Measurements from ENCODE around the gene SNORC. TPM values are rescaled to one million over a fixed set of nuclear protein-coding genes. Genes with fewer than 3 reads are reported as not detected.
"Not testable (repeated sequence)": the region's sequence is repeated elsewhere in the genome, so short reads cannot be mapped to it uniquely, and the experiment has no call there.

The SNORC gene
- polyA plus RNA-seq, 1 donor from 2014 or later = 0.68 TPM

DNA sequence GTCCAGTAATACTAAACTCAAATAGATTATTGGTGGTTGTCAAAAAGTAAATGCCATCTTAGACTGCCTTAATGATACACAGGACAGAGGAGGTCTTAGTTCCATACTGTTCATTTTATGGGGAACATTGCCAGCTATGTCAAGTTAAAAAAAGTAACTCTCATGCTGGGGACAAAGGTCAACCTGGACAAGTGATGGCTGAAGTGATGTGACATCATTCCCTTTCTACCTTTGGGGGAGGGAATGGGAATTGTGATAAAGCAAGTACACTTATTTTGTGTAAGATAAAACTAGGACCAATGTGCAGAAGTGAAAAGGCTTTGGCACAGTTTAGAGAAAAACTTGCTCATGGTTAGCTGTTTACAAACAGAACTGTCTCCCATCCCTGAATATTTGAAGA, 24.0 kb upstream of the SNORC start:
- Histone ChIP-seq H3F3A (ENCODE audit: insufficient read depth, low read length, poor library complexity, severe bottlenecking) (no peaks in the 10 kb centered on the region), H3K4me2 (ENCODE audit: low read length) (no peak overlapping the region), H3K9me2 (ENCODE audit: insufficient read depth, low read length) (no peaks in the 10 kb centered on the region), H3K4me3 (ENCODE audit: low read length) (no peak overlapping the region), H3K36me3 (ENCODE audit: insufficient read depth, low read length) (peaks cover 11% of the 10 kb centered on the region), H3K9me3 (ENCODE audit: low read length) (no peaks in the 10 kb centered on the region), H2AFZ (ENCODE audit: low read depth, low read length) (no peak overlapping the region), H3K9ac (ENCODE audit: low read length) (no peak overlapping the region), H4K20me1 (ENCODE audit: insufficient read depth) (no peaks in the 10 kb centered on the region), H3K79me2 (replicated peaks; ENCODE audit: insufficient read depth, low read length) (no peaks in the 10 kb centered on the region), H3K27ac (ENCODE audit: low read length) (no peak overlapping the region), H3K27me3 (ENCODE audit: insufficient read depth, low read depth, low read length) (no peaks in the 10 kb centered on the region)
- TF ChIP-seq POLR2AphosphoS5 (IDR thresholded peaks at IDR 0.05) = no peak
- TF ChIP-seq TAF1 (IDR thresholded peaks at IDR 0.05; ENCODE audit: low read depth) = no peak
- TF ChIP-seq, protein P1, sequence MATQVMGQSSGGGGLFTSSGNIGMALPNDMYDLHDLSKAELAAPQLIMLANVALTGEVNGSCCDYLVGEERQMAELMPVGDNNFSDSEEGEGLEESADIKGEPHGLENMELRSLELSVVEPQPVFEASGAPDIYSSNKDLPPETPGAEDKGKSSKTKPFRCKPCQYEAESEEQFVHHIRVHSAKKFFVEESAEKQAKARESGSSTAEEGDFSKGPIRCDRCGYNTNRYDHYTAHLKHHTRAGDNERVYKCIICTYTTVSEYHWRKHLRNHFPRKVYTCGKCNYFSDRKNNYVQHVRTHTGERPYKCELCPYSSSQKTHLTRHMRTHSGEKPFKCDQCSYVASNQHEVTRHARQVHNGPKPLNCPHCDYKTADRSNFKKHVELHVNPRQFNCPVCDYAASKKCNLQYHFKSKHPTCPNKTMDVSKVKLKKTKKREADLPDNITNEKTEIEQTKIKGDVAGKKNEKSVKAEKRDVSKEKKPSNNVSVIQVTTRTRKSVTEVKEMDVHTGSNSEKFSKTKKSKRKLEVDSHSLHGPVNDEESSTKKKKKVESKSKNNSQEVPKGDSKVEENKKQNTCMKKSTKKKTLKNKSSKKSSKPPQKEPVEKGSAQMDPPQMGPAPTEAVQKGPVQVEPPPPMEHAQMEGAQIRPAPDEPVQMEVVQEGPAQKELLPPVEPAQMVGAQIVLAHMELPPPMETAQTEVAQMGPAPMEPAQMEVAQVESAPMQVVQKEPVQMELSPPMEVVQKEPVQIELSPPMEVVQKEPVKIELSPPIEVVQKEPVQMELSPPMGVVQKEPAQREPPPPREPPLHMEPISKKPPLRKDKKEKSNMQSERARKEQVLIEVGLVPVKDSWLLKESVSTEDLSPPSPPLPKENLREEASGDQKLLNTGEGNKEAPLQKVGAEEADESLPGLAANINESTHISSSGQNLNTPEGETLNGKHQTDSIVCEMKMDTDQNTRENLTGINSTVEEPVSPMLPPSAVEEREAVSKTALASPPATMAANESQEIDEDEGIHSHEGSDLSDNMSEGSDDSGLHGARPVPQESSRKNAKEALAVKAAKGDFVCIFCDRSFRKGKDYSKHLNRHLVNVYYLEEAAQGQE (IDR thresholded peaks at IDR 0.05; ENCODE audit: borderline replicate concordance) = no peak
- TF ChIP-seq, protein P2, sequence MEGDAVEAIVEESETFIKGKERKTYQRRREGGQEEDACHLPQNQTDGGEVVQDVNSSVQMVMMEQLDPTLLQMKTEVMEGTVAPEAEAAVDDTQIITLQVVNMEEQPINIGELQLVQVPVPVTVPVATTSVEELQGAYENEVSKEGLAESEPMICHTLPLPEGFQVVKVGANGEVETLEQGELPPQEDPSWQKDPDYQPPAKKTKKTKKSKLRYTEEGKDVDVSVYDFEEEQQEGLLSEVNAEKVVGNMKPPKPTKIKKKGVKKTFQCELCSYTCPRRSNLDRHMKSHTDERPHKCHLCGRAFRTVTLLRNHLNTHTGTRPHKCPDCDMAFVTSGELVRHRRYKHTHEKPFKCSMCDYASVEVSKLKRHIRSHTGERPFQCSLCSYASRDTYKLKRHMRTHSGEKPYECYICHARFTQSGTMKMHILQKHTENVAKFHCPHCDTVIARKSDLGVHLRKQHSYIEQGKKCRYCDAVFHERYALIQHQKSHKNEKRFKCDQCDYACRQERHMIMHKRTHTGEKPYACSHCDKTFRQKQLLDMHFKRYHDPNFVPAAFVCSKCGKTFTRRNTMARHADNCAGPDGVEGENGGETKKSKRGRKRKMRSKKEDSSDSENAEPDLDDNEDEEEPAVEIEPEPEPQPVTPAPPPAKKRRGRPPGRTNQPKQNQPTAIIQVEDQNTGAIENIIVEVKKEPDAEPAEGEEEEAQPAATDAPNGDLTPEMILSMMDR (IDR thresholded peaks at IDR 0.05; ENCODE audit: poor library complexity, severe bottlenecking) = no peak
- no peak for TF ChIP-seq MXI1 (conservative IDR thresholded peaks at IDR 0.05; ENCODE audit: poor library complexity, severe bottlenecking)
- no peak for TF ChIP-seq RAD21 (conservative IDR thresholded peaks at IDR 0.05)

DNA sequence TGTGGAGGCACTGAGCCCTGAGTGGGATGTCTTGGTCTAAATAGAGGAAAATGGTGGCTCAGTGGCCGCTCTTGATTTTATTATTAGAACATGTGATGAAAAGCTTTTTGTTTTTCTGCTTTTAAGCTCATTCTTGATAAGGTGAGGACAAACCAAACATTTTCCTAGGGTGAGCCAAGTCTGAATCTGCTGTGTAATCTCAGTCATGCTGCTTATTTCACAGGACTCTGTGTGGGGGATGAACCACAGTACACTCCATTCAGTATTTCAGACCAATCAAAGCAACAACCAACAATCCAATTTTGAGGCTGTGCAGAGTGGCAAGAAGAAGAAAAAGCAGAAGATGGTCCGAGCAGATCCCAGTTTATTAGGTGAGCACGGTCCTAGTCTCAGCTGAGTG, 20.0 kb upstream of the SNORC start:
- no peak overlapping the region for H3K9ac ChIP-seq (ENCODE audit: low read length)
- no peaks in the 10 kb centered on the region for H4K20me1 ChIP-seq (ENCODE audit: insufficient read depth)
- H3K9me2 ChIP-seq (ENCODE audit: insufficient read depth, low read length) = no peaks in the 10 kb centered on the region
- H3K79me2 ChIP-seq (replicated peaks; ENCODE audit: insufficient read depth, low read length) = no peaks in the 10 kb centered on the region
- TF ChIP-seq RAD21 (conservative IDR thresholded peaks at IDR 0.05) = no peak
- no peak for TF ChIP-seq POLR2AphosphoS5 (IDR thresholded peaks at IDR 0.05)
- TF ChIP-seq EZH2 (IDR thresholded peaks at IDR 0.05; ENCODE audit: borderline replicate concordance, insufficient read depth, low read length, poor library complexity, severe bottlenecking) = no peak
- TF ChIP-seq TAF1 (IDR thresholded peaks at IDR 0.05; ENCODE audit: low read depth) = no peak
- TF ChIP-seq EP300 (conservative IDR thresholded peaks at IDR 0.05; ENCODE audit: poor library complexity, severe bottlenecking) = no peak
- TF ChIP-seq SMC3 (conservative IDR thresholded peaks at IDR 0.05; ENCODE audit: poor library complexity) = no peak
- no peak for TF ChIP-seq MXI1 (conservative IDR thresholded peaks at IDR 0.05; ENCODE audit: poor library complexity, severe bottlenecking)
- TF ChIP-seq, protein P1 (IDR thresholded peaks at IDR 0.05; ENCODE audit: borderline replicate concordance) = no peak
- TF ChIP-seq, protein P2 (IDR thresholded peaks at IDR 0.05; ENCODE audit: poor library complexity, severe bottlenecking) = no peak
- H3K27me3 ChIP-seq (ENCODE audit: insufficient read depth, low read depth, low read length) = no peaks in the 10 kb centered on the region
- no peaks in the 10 kb centered on the region for H3F3A ChIP-seq (ENCODE audit: insufficient read depth, low read length, poor library complexity, severe bottlenecking)
- no peaks in the 10 kb centered on the region for H3K9me3 ChIP-seq (ENCODE audit: low read length)
- no peak overlapping the region for H2AFZ ChIP-seq (ENCODE audit: low read depth, low read length)
- no peak overlapping the region for H3K4me3 ChIP-seq (ENCODE audit: low read length)
- H3K4me2 ChIP-seq (ENCODE audit: low read length) = no peak overlapping the region
- H3K36me3 ChIP-seq (ENCODE audit: insufficient read depth, low read length) = peaks cover 3% of the 10 kb centered on the region
- H3K27ac ChIP-seq (ENCODE audit: low read length) = no peak overlapping the region

DNA sequence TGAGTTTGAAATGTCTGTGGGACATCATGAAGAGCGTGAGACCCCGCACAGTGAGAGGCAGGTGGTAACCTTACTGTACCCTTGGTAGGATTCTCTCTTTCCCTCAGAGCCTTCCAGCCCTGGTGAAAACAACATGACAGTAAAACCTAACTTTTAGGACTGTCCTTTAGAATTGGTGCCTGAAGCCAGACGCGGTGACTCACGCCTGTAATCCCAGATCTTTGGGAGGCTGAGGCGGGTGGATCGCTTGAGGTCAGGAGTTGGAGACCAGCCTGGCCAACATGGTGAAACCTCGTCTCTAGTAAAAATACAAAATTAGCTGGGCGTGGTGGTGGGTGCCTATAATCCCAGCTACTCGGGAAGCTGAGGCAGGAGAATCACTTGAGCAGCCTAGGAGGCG, 18.0 kb upstream of the SNORC start:
- H3K27ac ChIP-seq (ENCODE audit: low read length); H3K4me3 ChIP-seq (ENCODE audit: low read length); H3K9me2 ChIP-seq (ENCODE audit: insufficient read depth, low read length); H3K27me3 ChIP-seq (ENCODE audit: insufficient read depth, low read depth, low read length); H3K36me3 ChIP-seq (ENCODE audit: insufficient read depth, low read length); H4K20me1 ChIP-seq (ENCODE audit: insufficient read depth); H3K4me2 ChIP-seq (ENCODE audit: low read length); H3K9me3 ChIP-seq (ENCODE audit: low read length); H3K9ac ChIP-seq (ENCODE audit: low read length); H3K79me2 ChIP-seq (replicated peaks; ENCODE audit: insufficient read depth, low read length); H2AFZ ChIP-seq (ENCODE audit: low read depth, low read length); H3F3A ChIP-seq (ENCODE audit: insufficient read depth, low read length, poor library complexity, severe bottlenecking): not testable (repeated sequence)

All from neural cell (in vitro differentiated cells).